Neutrophil (primary cell): ENCODE results near the gene MRAP.

Source experiments
- H3K27ac ChIP-seq: fragments of 200-600 bp; sonication (generic); 2 replicates; pipeline ENCODE4 v1.5.1; 2016; ENCODE audit warnings: mild to moderate bottlenecking, moderate library complexity
- H3K27me3 ChIP-seq: fragments of 200-600 bp; sonication (generic); 2 replicates; pipeline ENCODE4 v1.6.0; 2016; ENCODE audit warnings: mild to moderate bottlenecking
- H3K36me3 ChIP-seq: fragments of 200-600 bp; sonication (generic); 2 replicates; pipeline ENCODE4 v1.5.1; 2017
- H3K4me1 ChIP-seq, 2 experiments: fragments of 200-600 bp in 1 of 2; sonication (generic) in 1 of 2; 1 replicate in 1 of 2; 2 replicates in 1 of 2; pipeline versions ENCODE4 v1.5.1 to v1.6.1; 2013 to 2016; ENCODE audit warnings: low read depth in 1 of 2, low read length in 1 of 2, mild to moderate bottlenecking in 1 of 2, moderate library complexity in 1 of 2; ENCODE audit not compliant: control insufficient read depth in 1 of 2, insufficient read depth in 1 of 2
- H3K4me3 ChIP-seq, 2 experiments: fragments of 200-600 bp in 1 of 2; sonication (generic) in 1 of 2; 1 replicate in 1 of 2; 2 replicates in 1 of 2; pipeline ENCODE4 v1.5.1; 2013 to 2016; ENCODE audit warnings: low read depth in 1 of 2, low read length in 1 of 2, mild to moderate bottlenecking in 1 of 2, moderate library complexity in 1 of 2
- H3K9me3 ChIP-seq: fragments of 200-600 bp; sonication (generic); 2 replicates; pipeline ENCODE4 v1.5.1; 2016
- CTCF ChIP-seq: fragments of 200-600 bp; sonication (generic); IDR thresholded peaks from 2 replicates; pipeline ENCODE4 v1.5.1; 2016; ENCODE audit warnings: antibody characterized with exemption

The MRAP gene

GRCh38 chr21:32350981-32351380 lies 52.3 kb downstream of the MRAP start:
- H3K4me3 ChIP-seq = no peak overlapping the region
- H3K4me1 ChIP-seq = no peaks in the 10 kb centered on the region
- H3K27me3 ChIP-seq = no peaks in the 10 kb centered on the region
- H3K27ac ChIP-seq = no peak overlapping the region
- TF ChIP-seq CTCF = no peak
- peaks cover 77% of the 10 kb centered on the region for H3K36me3 ChIP-seq
- H3K9me3 ChIP-seq = no peaks in the 10 kb centered on the region

GRCh38 chr21:32351428-32351827 lies 52.8 kb downstream of the MRAP start:
- Histone ChIP-seq H3K27me3 (no peaks in the 10 kb centered on the region), H3K4me3 (no peak overlapping the region), H3K9me3 (no peaks in the 10 kb centered on the region), H3K4me1 (no peaks in the 10 kb centered on the region), H3K36me3 (peaks cover 76% of the 10 kb centered on the region), H3K27ac (no peak overlapping the region)
- no peak for TF ChIP-seq CTCF

GRCh38 chr21:32352526-32352925 lies 53.9 kb downstream of the MRAP start:
- H3K27ac ChIP-seq = no peak overlapping the region
- no peaks in the 10 kb centered on the region for H3K4me1 ChIP-seq
- H3K4me3 ChIP-seq = no peak overlapping the region
- peaks cover 65% of the 10 kb centered on the region for H3K36me3 ChIP-seq
- no peaks in the 10 kb centered on the region for H3K27me3 ChIP-seq
- no peak for TF ChIP-seq CTCF
- H3K9me3 ChIP-seq = no peaks in the 10 kb centered on the region

- H3K27ac ChIP-seq = no peak overlapping the region
- H3K36me3 ChIP-seq = peaks cover 61% of the 10 kb centered on the region
- no peaks in the 10 kb centered on the region for H3K9me3 ChIP-seq
These were observed 54.5 kb downstream of the MRAP start for GRCh38 chr21:32353002-32353711.

GRCh38 chr21:32356874-32357395 lies 58.3 kb downstream of the MRAP start:
- Histone ChIP-seq H3K27me3 (no peaks in the 10 kb centered on the region), H3K9me3 (no peaks in the 10 kb centered on the region), H3K36me3 (peaks cover 36% of the 10 kb centered on the region), H3K4me3 (no peak overlapping the region), H3K27ac (no peak overlapping the region), H3K4me1 (no peaks in the 10 kb centered on the region)
- no peak for TF ChIP-seq CTCF

More at GRCh38 chr21:32353002-32353711, 54.5 kb downstream of the MRAP start:
- no peak for TF ChIP-seq CTCF
- no peaks in the 10 kb centered on the region for H3K27me3 ChIP-seq
- no peaks in the 10 kb centered on the region for H3K4me1 ChIP-seq
- H3K4me3 ChIP-seq = no peak overlapping the region
